ENCODE results near the gene RELB. TPM values are rescaled to one million over a fixed set of nuclear protein-coding genes. Genes with fewer than 3 reads are reported as not detected.

The RELB gene
- total and polyA plus RNA-seq, 3 donors from 2014 or later: 9.1 to 10.1 (median 9.7) TPM

- WGBS, 2 donors: 93 to 96% methylated on average over 15 to 21 of the region's 21 CpGs
- Histone ChIP-seq H3K4me3 (no peak overlapping the region), H3K36me3 (ENCODE audit: low read depth, missing control alignments) (no peaks in the 10 kb centered on the region), H3K27me3 (no peaks in the 10 kb centered on the region), H3K27ac (no peak overlapping the region), H3K4me1 (no peaks in the 10 kb centered on the region), H3K9me3 (no peaks in the 10 kb centered on the region)
- no peak for DNase-seq
- no peak for TF ChIP-seq POLR2A (IDR thresholded peaks at IDR 0.05)
- TF ChIP-seq CTCF (IDR thresholded peaks at IDR 0.05): no peak
- intact Hi-C loops (cut with DNase I; ENCODE audit: low total_unique reads): no loop called here
Observed at GRCh38 chr19:44973982-44974735, 27.1 kb upstream of the RELB start.

GRCh38 chr19:44974857-44975256, 26.4 kb upstream of the RELB start:
- no peaks in the 10 kb centered on the region for H3K27me3 ChIP-seq
- H3K4me1 ChIP-seq: no peaks in the 10 kb centered on the region
- intact Hi-C loops (cut with DNase I; ENCODE audit: low total_unique reads): no loop called here
- 78 to 87% methylated on average over 5 of the region's 5 CpGs for WGBS, 2 donors
- H3K27ac ChIP-seq: no peak overlapping the region
- H3K4me3 ChIP-seq: no peak overlapping the region
- H3K36me3 ChIP-seq (ENCODE audit: low read depth, missing control alignments): no peaks in the 10 kb centered on the region
- TF ChIP-seq CTCF (IDR thresholded peaks at IDR 0.05) (no peak), POLR2A (IDR thresholded peaks at IDR 0.05) (no peak)
- DNase-seq: no peak
- no peaks in the 10 kb centered on the region for H3K9me3 ChIP-seq

- H3K27me3 ChIP-seq: no peaks in the 10 kb centered on the region
- no peak for TF ChIP-seq CTCF (IDR thresholded peaks at IDR 0.05)
- TF ChIP-seq POLR2A (IDR thresholded peaks at IDR 0.05): no peak
- H3K9me3 ChIP-seq: no peaks in the 10 kb centered on the region
- no peaks in the 10 kb centered on the region for H3K36me3 ChIP-seq (ENCODE audit: low read depth, missing control alignments)
- WGBS, 2 donors: 91 to 94% methylated on average over 4 of the region's 4 CpGs
- H3K4me3 ChIP-seq: no peak overlapping the region
- intact Hi-C loops (cut with DNase I; ENCODE audit: low total_unique reads): no loop called here
- DNase-seq: no peak
- no peak overlapping the region for H3K27ac ChIP-seq
- no peaks in the 10 kb centered on the region for H3K4me1 ChIP-seq
Observed at GRCh38 chr19:44975444-44975843, 25.8 kb upstream of the RELB start.

GRCh38 chr19:44984005-44984404, 17.3 kb upstream of the RELB start:
- DNase-seq: no peak
- Histone ChIP-seq H3K4me1 (peaks cover 4% of the 10 kb centered on the region), H3K9me3 (no peaks in the 10 kb centered on the region), H3K4me3 (no peak overlapping the region), H3K27ac (no peak overlapping the region), H3K27me3 (no peaks in the 10 kb centered on the region), H3K36me3 (ENCODE audit: low read depth, missing control alignments) (no peaks in the 10 kb centered on the region)
- 87 to 89% methylated on average over 9 of the region's 9 CpGs for WGBS, 2 donors
- TF ChIP-seq POLR2A (IDR thresholded peaks at IDR 0.05) (no peak), CTCF (IDR thresholded peaks at IDR 0.05) (no peak)
- intact Hi-C loops (cut with DNase I; ENCODE audit: low total_unique reads): no loop called here

- Histone ChIP-seq H3K4me1 (peaks cover 7% of the 10 kb centered on the region), H3K36me3 (ENCODE audit: low read depth, missing control alignments) (no peaks in the 10 kb centered on the region), H3K27ac (no peak overlapping the region), H3K9me3 (no peaks in the 10 kb centered on the region), H3K27me3 (no peaks in the 10 kb centered on the region), H3K4me3 (no peak overlapping the region)
- TF ChIP-seq POLR2A (IDR thresholded peaks at IDR 0.05) (no peak), CTCF (IDR thresholded peaks at IDR 0.05) (no peak)
- no peak for DNase-seq
- 79 to 83% methylated on average over 2 to 4 of the region's 4 CpGs for WGBS, 2 donors
- intact Hi-C loops (cut with DNase I; ENCODE audit: low total_unique reads): no loop called here
Observed at GRCh38 chr19:44985445-44985844, 15.8 kb upstream of the RELB start.
